Liver (tissue), 9 donors: ENCODE measurements around the gene DSTN. TPM values are rescaled to one million over a fixed set of nuclear protein-coding genes. Genes with fewer than 3 reads are reported as not detected.

Experiments
- DNase-seq: peaks from one replicate; pipeline ENCODE4 v3.0.0-alpha.2; 2017; ENCODE audit warnings: low spot score
- H3K27ac ChIP-seq, 2 donors: one replicate each; pipeline ENCODE4 v1.7.0; 2013; ENCODE audit warnings: inconsistent platforms in 2 of 2, low read length in 2 of 2, control low read depth in 1 of 2, low read depth in 1 of 2, mild to moderate bottlenecking in 1 of 2
- H3K27me3 ChIP-seq, 4 donors: one replicate each; pipeline versions ENCODE4 v1.6.1 to v1.7.0; 2013; ENCODE audit warnings: low read length in 3 of 4, inconsistent platforms in 1 of 4, mild to moderate bottlenecking in 1 of 4, moderate library complexity in 1 of 4; ENCODE audit not compliant: control insufficient read depth in 4 of 4, insufficient read depth in 4 of 4
- H3K36me3 ChIP-seq, 4 donors: one replicate each; pipeline versions ENCODE4 v1.6.1 to v1.7.0; 2013; ENCODE audit warnings: low read length in 3 of 4, mild to moderate bottlenecking in 3 of 4, low read depth in 1 of 4, moderate library complexity in 1 of 4; ENCODE audit not compliant: control insufficient read depth in 4 of 4, insufficient read depth in 3 of 4
- H3K4me1 ChIP-seq, 4 donors: one replicate each; pipeline versions ENCODE4 v1.6.1 to v1.7.0; 2013; ENCODE audit warnings: low read length in 3 of 4, mild to moderate bottlenecking in 3 of 4, moderate library complexity in 1 of 4; ENCODE audit not compliant: control insufficient read depth in 4 of 4, insufficient read depth in 4 of 4
- H3K4me3 ChIP-seq, 3 donors: one replicate each; pipeline versions ENCODE4 v1.6.1 to v1.7.0; 2013; ENCODE audit warnings: low read length in 3 of 3, control low read depth in 1 of 3, low read depth in 1 of 3, mild to moderate bottlenecking in 1 of 3
- H3K9ac ChIP-seq, 2 donors: one replicate each; pipeline ENCODE4 v1.7.0; 2013; ENCODE audit warnings: low read length in 2 of 2, mild to moderate bottlenecking in 2 of 2, moderate library complexity in 2 of 2, control low read depth in 1 of 2, low read depth in 1 of 2
- H3K9me3 ChIP-seq, 4 donors: one replicate each; pipeline versions ENCODE4 v1.6.1 to v1.7.0; 2013; ENCODE audit warnings: low read length in 3 of 4; ENCODE audit not compliant: control insufficient read depth in 4 of 4
- EGR1 ChIP-seq, 2 donors: IDR thresholded peaks; 2 replicates each; pipeline ENCODE4 v1.6.1; 2016 to 2018; ENCODE audit warnings: antibody characterized with exemption in 2 of 2, low read depth in 2 of 2
- FOXA1 ChIP-seq: IDR thresholded peaks from 2 replicates; pipeline ENCODE4 v1.6.1; 2016; ENCODE audit warnings: antibody characterized with exemption
- FOXA2 ChIP-seq: IDR thresholded peaks from 2 replicates; pipeline ENCODE4 v1.6.1; 2016; ENCODE audit warnings: antibody characterized with exemption
- GABPA ChIP-seq, 2 donors: IDR thresholded peaks in 1 of 2; conservative IDR thresholded peaks in 1 of 2; 2 replicates each; pipeline ENCODE4 v1.6.1; 2016; ENCODE audit warnings: antibody characterized with exemption in 2 of 2, mild to moderate bottlenecking in 1 of 2, moderate library complexity in 1 of 2
- HNF4A ChIP-seq, 2 donors: conservative IDR thresholded peaks; 2 replicates each; pipeline ENCODE4 v1.6.1; 2016; ENCODE audit warnings: antibody characterized with exemption in 2 of 2, mild to moderate bottlenecking in 2 of 2
- HNF4G ChIP-seq: IDR thresholded peaks from 2 replicates; pipeline ENCODE4 v1.6.1; 2016; ENCODE audit warnings: antibody characterized with exemption
- JUND ChIP-seq, 2 donors: IDR thresholded peaks; 2 replicates each; pipeline ENCODE4 v1.6.1; 2016; ENCODE audit warnings: antibody characterized with exemption in 2 of 2
- MAX ChIP-seq: IDR thresholded peaks from 2 replicates; pipeline ENCODE4 v1.6.1; 2016; ENCODE audit warnings: antibody characterized with exemption
- NR2F2 ChIP-seq: IDR thresholded peaks from 2 replicates; pipeline ENCODE4 v1.6.1; 2016; ENCODE audit warnings: antibody characterized with exemption
- RAD21 ChIP-seq, 2 donors: IDR thresholded peaks; 2 replicates each; pipeline ENCODE4 v1.6.1; 2016; ENCODE audit warnings: antibody characterized with exemption in 2 of 2, mild to moderate bottlenecking in 2 of 2
- RXRA ChIP-seq, 2 donors: IDR thresholded peaks; 2 replicates each; pipeline ENCODE4 v1.6.1; 2017 to 2018; ENCODE audit warnings: antibody characterized with exemption in 2 of 2, mild to moderate bottlenecking in 1 of 2
- SP1 ChIP-seq: IDR thresholded peaks from 2 replicates; pipeline ENCODE4 v1.6.1; 2018; ENCODE audit warnings: antibody characterized with exemption, mild to moderate bottlenecking
- TAF1 ChIP-seq: conservative IDR thresholded peaks from 2 replicates; pipeline ENCODE4 v1.6.1; 2016; ENCODE audit warnings: antibody characterized with exemption, mild to moderate bottlenecking
- YY1 ChIP-seq: IDR thresholded peaks from 2 replicates; pipeline ENCODE4 v1.6.1; 2016; ENCODE audit warnings: antibody characterized with exemption, mild to moderate bottlenecking
- WGBS: extraction: QIAGEN DNeasy Blood & Tissue Kit; methylation state at CpG from one replicate; pipeline ENCODE4 v1.1.7; 2013; 5-methylcytosine and 5-hydroxymethylcytosine counted together
- polyA plus RNA-seq, 2 donors: library from polyadenylated mRNA; stranded (reverse) in 1 of 2; unstranded in 1 of 2; fragments of 200-250 nt in 1 of 2; fragments of >200 nt in 1 of 2; fragmentation: Nextera tagmentation in 1 of 2; extraction: Ambion mirVana in 1 of 2; gene quantifications; one replicate each; pipeline versions ENCODE4 v1.2.1 to v1.2.3, GENCODE V29; 2013 to 2015
- total RNA-seq, 2 donors: library from RNA; depleted of rRNA; stranded (reverse); fragments of >200 nt; gene quantifications; one replicate each; pipeline ENCODE4 v1.2.3, GENCODE V29; 2014
- TF ChIP-seq, protein P1 (sequence below): IDR thresholded peaks from 2 replicates; pipeline ENCODE4 v1.6.1; 2016; ENCODE audit warnings: antibody characterized with exemption
- TF ChIP-seq, protein P2 (sequence below): fragments of 150-350 bp; IDR thresholded peaks from 2 replicates; pipeline ENCODE4 v1.5.1; 2017; ENCODE audit warnings: improper control_type of control experiment, low read depth, low read length; ENCODE audit not compliant: missing input control
- TF ChIP-seq, protein P3 (sequence below): IDR thresholded peaks from 2 replicates; pipeline ENCODE4 v1.6.1; 2016; ENCODE audit warnings: antibody characterized with exemption
- TF ChIP-seq, protein P4 (sequence below): IDR thresholded peaks from 2 replicates; pipeline ENCODE4 v1.6.1; 2016; ENCODE audit warnings: antibody characterized with exemption, mild to moderate bottlenecking
- donor health status: healthy.
- donor health status: healthy.
- donor health status: healthy.
- donor health status: healthy.
- donor health status: healthy.

The DSTN gene
- total and polyA plus RNA-seq, 4 donors = 39.9 to 137 (median 108) TPM

GRCh38 chr20:17545127-17545526, 24.7 kb upstream of the DSTN start (continued):
- TF ChIP-seq MAX (no peak), JUND (IDR thresholded peaks at IDR 0.05) (no peak)

DNA sequence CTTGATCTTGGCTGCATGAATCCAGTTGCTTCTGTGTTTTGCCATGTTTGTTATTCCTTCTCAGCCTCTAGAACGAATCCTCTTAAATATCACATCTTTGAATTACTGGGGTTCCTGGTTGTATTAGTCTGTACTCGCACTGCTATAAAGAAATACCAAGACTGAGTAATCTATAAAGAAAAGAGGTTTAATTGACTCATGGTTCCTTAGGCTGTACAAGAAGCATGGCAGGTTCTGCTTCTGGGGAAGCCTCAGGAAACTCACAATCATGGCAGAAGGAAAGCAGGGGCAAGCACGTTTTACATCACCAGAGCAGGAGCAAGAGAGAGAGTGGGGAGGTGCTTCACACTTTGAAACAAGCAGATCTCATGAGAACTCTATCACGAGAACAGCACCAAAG, 20.7 kb upstream of the DSTN start:
- no peaks in the 10 kb centered on the region for H3K36me3 ChIP-seq
- H3K4me3 ChIP-seq = no peak overlapping the region
- peaks cover 0 to 6% (median 5%) of the 10 kb centered on the region in 4 donors for H3K4me1 ChIP-seq
- no peaks in the 10 kb centered on the region for H3K9me3 ChIP-seq
- no peaks in the 10 kb centered on the region for H3K27me3 ChIP-seq
- 87% methylated on average over 4 of the region's 4 CpGs for WGBS
- DNase-seq = no peak
- no peak overlapping the region for H3K27ac ChIP-seq
- TF ChIP-seq SP1 (no peak), HNF4G (no peak), GABPA (IDR thresholded peaks at IDR 0.05 in 1 of 2, conservative IDR thresholded peaks at IDR 0.05 in 1 of 2) (no peak), RAD21 (IDR thresholded peaks at IDR 0.05) (no peak)
- no peak overlapping the region for H3K9ac ChIP-seq

GRCh38 chr20:17555106-17555505, 14.8 kb upstream of the DSTN start:
- H3K27me3 ChIP-seq = no peaks in the 10 kb centered on the region
- H3K27ac ChIP-seq = no peak overlapping the region

More at GRCh38 chr20:17555106-17555505, 14.8 kb upstream of the DSTN start:
- Histone ChIP-seq H3K9ac (no peak overlapping the region), H3K4me1 (peaks cover 0 to 11% (median 5%) of the 10 kb centered on the region in 4 donors), H3K36me3 (no peaks in the 10 kb centered on the region), H3K4me3 (no peak overlapping the region), H3K9me3 (no peaks in the 10 kb centered on the region)
- DNase-seq = no peak
- 99% methylated on average over 3 of the region's 3 CpGs for WGBS
- no peak for TF ChIP-seq EGR1 (IDR thresholded peaks at IDR 0.05; ENCODE audit: low read depth in 2 of 2)
- no peak for TF ChIP-seq HNF4A (conservative IDR thresholded peaks at IDR 0.05)
- TF ChIP-seq YY1 = no peak
- no peak for TF ChIP-seq HNF4G
- no peak for TF ChIP-seq TAF1
- TF ChIP-seq FOXA1 = no peak
- no peak for TF ChIP-seq JUND (IDR thresholded peaks at IDR 0.05)
- TF ChIP-seq, protein P1, sequence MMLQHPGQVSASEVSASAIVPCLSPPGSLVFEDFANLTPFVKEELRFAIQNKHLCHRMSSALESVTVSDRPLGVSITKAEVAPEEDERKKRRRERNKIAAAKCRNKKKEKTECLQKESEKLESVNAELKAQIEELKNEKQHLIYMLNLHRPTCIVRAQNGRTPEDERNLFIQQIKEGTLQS = no peak
- TF ChIP-seq NR2F2 = no peak
- no peak for TF ChIP-seq MAX
- TF ChIP-seq, protein P2, sequence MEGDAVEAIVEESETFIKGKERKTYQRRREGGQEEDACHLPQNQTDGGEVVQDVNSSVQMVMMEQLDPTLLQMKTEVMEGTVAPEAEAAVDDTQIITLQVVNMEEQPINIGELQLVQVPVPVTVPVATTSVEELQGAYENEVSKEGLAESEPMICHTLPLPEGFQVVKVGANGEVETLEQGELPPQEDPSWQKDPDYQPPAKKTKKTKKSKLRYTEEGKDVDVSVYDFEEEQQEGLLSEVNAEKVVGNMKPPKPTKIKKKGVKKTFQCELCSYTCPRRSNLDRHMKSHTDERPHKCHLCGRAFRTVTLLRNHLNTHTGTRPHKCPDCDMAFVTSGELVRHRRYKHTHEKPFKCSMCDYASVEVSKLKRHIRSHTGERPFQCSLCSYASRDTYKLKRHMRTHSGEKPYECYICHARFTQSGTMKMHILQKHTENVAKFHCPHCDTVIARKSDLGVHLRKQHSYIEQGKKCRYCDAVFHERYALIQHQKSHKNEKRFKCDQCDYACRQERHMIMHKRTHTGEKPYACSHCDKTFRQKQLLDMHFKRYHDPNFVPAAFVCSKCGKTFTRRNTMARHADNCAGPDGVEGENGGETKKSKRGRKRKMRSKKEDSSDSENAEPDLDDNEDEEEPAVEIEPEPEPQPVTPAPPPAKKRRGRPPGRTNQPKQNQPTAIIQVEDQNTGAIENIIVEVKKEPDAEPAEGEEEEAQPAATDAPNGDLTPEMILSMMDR = no peak
- TF ChIP-seq, protein P3, sequence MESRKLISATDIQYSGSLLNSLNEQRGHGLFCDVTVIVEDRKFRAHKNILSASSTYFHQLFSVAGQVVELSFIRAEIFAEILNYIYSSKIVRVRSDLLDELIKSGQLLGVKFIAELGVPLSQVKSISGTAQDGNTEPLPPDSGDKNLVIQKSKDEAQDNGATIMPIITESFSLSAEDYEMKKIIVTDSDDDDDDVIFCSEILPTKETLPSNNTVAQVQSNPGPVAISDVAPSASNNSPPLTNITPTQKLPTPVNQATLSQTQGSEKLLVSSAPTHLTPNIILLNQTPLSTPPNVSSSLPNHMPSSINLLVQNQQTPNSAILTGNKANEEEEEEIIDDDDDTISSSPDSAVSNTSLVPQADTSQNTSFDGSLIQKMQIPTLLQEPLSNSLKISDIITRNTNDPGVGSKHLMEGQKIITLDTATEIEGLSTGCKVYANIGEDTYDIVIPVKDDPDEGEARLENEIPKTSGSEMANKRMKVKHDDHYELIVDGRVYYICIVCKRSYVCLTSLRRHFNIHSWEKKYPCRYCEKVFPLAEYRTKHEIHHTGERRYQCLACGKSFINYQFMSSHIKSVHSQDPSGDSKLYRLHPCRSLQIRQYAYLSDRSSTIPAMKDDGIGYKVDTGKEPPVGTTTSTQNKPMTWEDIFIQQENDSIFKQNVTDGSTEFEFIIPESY = no peak
- TF ChIP-seq RAD21 (IDR thresholded peaks at IDR 0.05) = no peak
- no peak for TF ChIP-seq GABPA (IDR thresholded peaks at IDR 0.05 in 1 of 2, conservative IDR thresholded peaks at IDR 0.05 in 1 of 2)
- no peak for TF ChIP-seq FOXA2
- TF ChIP-seq SP1 = no peak
- TF ChIP-seq, protein P4, sequence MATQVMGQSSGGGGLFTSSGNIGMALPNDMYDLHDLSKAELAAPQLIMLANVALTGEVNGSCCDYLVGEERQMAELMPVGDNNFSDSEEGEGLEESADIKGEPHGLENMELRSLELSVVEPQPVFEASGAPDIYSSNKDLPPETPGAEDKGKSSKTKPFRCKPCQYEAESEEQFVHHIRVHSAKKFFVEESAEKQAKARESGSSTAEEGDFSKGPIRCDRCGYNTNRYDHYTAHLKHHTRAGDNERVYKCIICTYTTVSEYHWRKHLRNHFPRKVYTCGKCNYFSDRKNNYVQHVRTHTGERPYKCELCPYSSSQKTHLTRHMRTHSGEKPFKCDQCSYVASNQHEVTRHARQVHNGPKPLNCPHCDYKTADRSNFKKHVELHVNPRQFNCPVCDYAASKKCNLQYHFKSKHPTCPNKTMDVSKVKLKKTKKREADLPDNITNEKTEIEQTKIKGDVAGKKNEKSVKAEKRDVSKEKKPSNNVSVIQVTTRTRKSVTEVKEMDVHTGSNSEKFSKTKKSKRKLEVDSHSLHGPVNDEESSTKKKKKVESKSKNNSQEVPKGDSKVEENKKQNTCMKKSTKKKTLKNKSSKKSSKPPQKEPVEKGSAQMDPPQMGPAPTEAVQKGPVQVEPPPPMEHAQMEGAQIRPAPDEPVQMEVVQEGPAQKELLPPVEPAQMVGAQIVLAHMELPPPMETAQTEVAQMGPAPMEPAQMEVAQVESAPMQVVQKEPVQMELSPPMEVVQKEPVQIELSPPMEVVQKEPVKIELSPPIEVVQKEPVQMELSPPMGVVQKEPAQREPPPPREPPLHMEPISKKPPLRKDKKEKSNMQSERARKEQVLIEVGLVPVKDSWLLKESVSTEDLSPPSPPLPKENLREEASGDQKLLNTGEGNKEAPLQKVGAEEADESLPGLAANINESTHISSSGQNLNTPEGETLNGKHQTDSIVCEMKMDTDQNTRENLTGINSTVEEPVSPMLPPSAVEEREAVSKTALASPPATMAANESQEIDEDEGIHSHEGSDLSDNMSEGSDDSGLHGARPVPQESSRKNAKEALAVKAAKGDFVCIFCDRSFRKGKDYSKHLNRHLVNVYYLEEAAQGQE = no peak
- no peak for TF ChIP-seq RXRA (IDR thresholded peaks at IDR 0.05)
